ENCODE data around the gene TLR8. TPM values are rescaled to one million over a fixed set of nuclear protein-coding genes. Genes with fewer than 3 reads are reported as not detected.

TLR8 gene
- total RNA-seq, 6 experiments from 2014 or later = not detected

GRCh38 chrX:12871257-12871656 lies 35.2 kb upstream of the TLR8 start:
- DNase-seq = no peak
- Mint-ChIP-seq H3K4me1 (ENCODE audit: low read depth) (no peaks in the 10 kb centered on the region), H3K36me3 (ENCODE audit: low read depth) (no peaks in the 10 kb centered on the region), H3K27me3 (ENCODE audit: insufficient read depth) (peaks cover 6% of the 10 kb centered on the region), H3K27ac (no peak overlapping the region), H3K4me3 (no peak overlapping the region), H3K9me3 (no peaks in the 10 kb centered on the region)
- TF ChIP-seq CTCF (IDR thresholded peaks at IDR 0.05) = no peak

GRCh38 chrX:12872741-12873140 lies 33.7 kb upstream of the TLR8 start:
- no peaks in the 10 kb centered on the region for H3K4me1 Mint-ChIP-seq (ENCODE audit: low read depth)
- no peaks in the 10 kb centered on the region for H3K36me3 Mint-ChIP-seq (ENCODE audit: low read depth)
- no peak overlapping the region for H3K27ac Mint-ChIP-seq
- no peaks in the 10 kb centered on the region for H3K9me3 Mint-ChIP-seq
- TF ChIP-seq CTCF (IDR thresholded peaks at IDR 0.05) = no peak
- no peak for DNase-seq
- no peak overlapping the region for H3K4me3 Mint-ChIP-seq
- peaks cover 6% of the 10 kb centered on the region for H3K27me3 Mint-ChIP-seq (ENCODE audit: insufficient read depth)

- Mint-ChIP-seq H3K4me3 (no peak overlapping the region), H3K36me3 (ENCODE audit: low read depth) (no peaks in the 10 kb centered on the region), H3K27me3 (ENCODE audit: insufficient read depth) (peaks cover 4% of the 10 kb centered on the region), H3K9me3 (no peaks in the 10 kb centered on the region), H3K27ac (no peak overlapping the region), H3K4me1 (ENCODE audit: low read depth) (no peaks in the 10 kb centered on the region)
- no peak for DNase-seq
- TF ChIP-seq CTCF (IDR thresholded peaks at IDR 0.05) = no peak
Measured at GRCh38 chrX:12874581-12874980, 31.8 kb upstream of the TLR8 start.

- no peak for DNase-seq
- Mint-ChIP-seq H3K4me1 (ENCODE audit: low read depth) (no peaks in the 10 kb centered on the region), H3K4me3 (no peak overlapping the region), H3K36me3 (ENCODE audit: low read depth) (no peaks in the 10 kb centered on the region), H3K27ac (no peak overlapping the region), H3K27me3 (ENCODE audit: insufficient read depth) (peaks cover 5% of the 10 kb centered on the region), H3K9me3 (no peaks in the 10 kb centered on the region)
- no peak for TF ChIP-seq CTCF (IDR thresholded peaks at IDR 0.05)
Measured at GRCh38 chrX:12877386-12877785, 29.0 kb upstream of the TLR8 start.

GRCh38 chrX:12878536-12878935 lies 27.9 kb upstream of the TLR8 start:
- Mint-ChIP-seq H3K4me1 (ENCODE audit: low read depth) (no peaks in the 10 kb centered on the region), H3K9me3 (no peaks in the 10 kb centered on the region), H3K36me3 (ENCODE audit: low read depth) (no peaks in the 10 kb centered on the region), H3K27me3 (ENCODE audit: insufficient read depth) (peaks cover 5% of the 10 kb centered on the region), H3K27ac (no peak overlapping the region), H3K4me3 (no peak overlapping the region)
- no peak for TF ChIP-seq CTCF (IDR thresholded peaks at IDR 0.05)
- DNase-seq = no peak

GRCh38 chrX:12881914-12882313 lies 24.5 kb upstream of the TLR8 start:
- no peak for TF ChIP-seq CTCF (IDR thresholded peaks at IDR 0.05)
- H3K9me3 Mint-ChIP-seq = no peaks in the 10 kb centered on the region
- H3K27ac Mint-ChIP-seq = no peak overlapping the region
- no peaks in the 10 kb centered on the region for H3K4me1 Mint-ChIP-seq (ENCODE audit: low read depth)
- no peaks in the 10 kb centered on the region for H3K36me3 Mint-ChIP-seq (ENCODE audit: low read depth)
- DNase-seq = no peak
- H3K27me3 Mint-ChIP-seq (ENCODE audit: insufficient read depth) = peaks cover 7% of the 10 kb centered on the region
- H3K4me3 Mint-ChIP-seq = no peak overlapping the region

Measured in HFFc6 (cell line).